Measurements from ENCODE around the gene ANKRD55.

ANKRD55 gene

GRCh38 chr5:56072863-56073766 lies 160.0 kb downstream of the ANKRD55 start:
- DNase-seq: no peak

GRCh38 chr5:56071470-56071869 lies 161.7 kb downstream of the ANKRD55 start:
- DNase-seq: no peak

- DNase-seq: no peak
Measured at GRCh38 chr5:56070851-56071465, 162.2 kb downstream of the ANKRD55 start.

- DNase-seq: no peak
Measured at GRCh38 chr5:56069652-56070226, 163.4 kb downstream of the ANKRD55 start.

GRCh38 chr5:56066931-56067450 lies 166.1 kb downstream of the ANKRD55 start:
- no peak for DNase-seq

GRCh38 chr5:56064984-56065383 lies 168.1 kb downstream of the ANKRD55 start:
- no peak for DNase-seq

GRCh38 chr5:56060276-56061110 lies 172.6 kb downstream of the ANKRD55 start:
- no peak for DNase-seq

- DNase-seq: no peak
Measured at GRCh38 chr5:56059854-56060253, 173.3 kb downstream of the ANKRD55 start.

GRCh38 chr5:56056875-56057274 lies 176.3 kb downstream of the ANKRD55 start:
- no peak for DNase-seq

- DNase-seq: no peak
Measured at GRCh38 chr5:56055859-56056258, 177.3 kb downstream of the ANKRD55 start.

- DNase-seq: no peak
Measured at GRCh38 chr5:56055287-56055686, 177.8 kb downstream of the ANKRD55 start.

- DNase-seq: no peak
Measured at GRCh38 chr5:56054666-56055065, 178.5 kb downstream of the ANKRD55 start.

- no peak for DNase-seq
Measured at GRCh38 chr5:56053363-56053762, 179.8 kb downstream of the ANKRD55 start.

GRCh38 chr5:56052735-56053134 lies 180.4 kb downstream of the ANKRD55 start:
- DNase-seq: no peak

GRCh38 chr5:56050551-56051255 lies 182.4 kb downstream of the ANKRD55 start:
- DNase-seq: no peak
